NCI-H1417 treated with DMSO at 0.1 percent for 48 hours (cell line): ENCODE results near the gene EIF3J.
"Not testable (repeated sequence)": the region's sequence is repeated elsewhere in the genome, so short reads cannot be mapped to it uniquely, and the experiment has no call there.

Experiments
- DNase-seq: peaks from one replicate; lab custom pipeline; 2025; lab: John Stamatoyannopoulos, UW

EIF3J gene

GRCh38 chr15:44542596-44542995 is 5.6 kb downstream of the EIF3J start:
- no peak for DNase-seq

- not testable (repeated sequence) for DNase-seq
These were observed 7.8 kb downstream of the EIF3J start for GRCh38 chr15:44544745-44545144.

- no peak for DNase-seq
These were observed 9.2 kb downstream of the EIF3J start for GRCh38 chr15:44545913-44546802.

- DNase-seq, result not testable (repeated sequence)
These were observed 12.2 kb downstream of the EIF3J start for GRCh38 chr15:44549152-44549551.

GRCh38 chr15:44550256-44550655 is 13.3 kb downstream of the EIF3J start:
- DNase-seq, result no peak

GRCh38 chr15:44550734-44551133 is 13.8 kb downstream of the EIF3J start:
- no peak for DNase-seq

- DNase-seq, result no peak
These were observed 18.2 kb downstream of the EIF3J start for GRCh38 chr15:44554934-44555723.

GRCh38 chr15:44560926-44561325 is 24.0 kb downstream of the EIF3J start:
- not testable (repeated sequence) for DNase-seq

GRCh38 chr15:44565387-44566154 is 28.6 kb downstream of the EIF3J start:
- DNase-seq, result no peak

- DNase-seq, result no peak
These were observed 29.2 kb downstream of the EIF3J start for GRCh38 chr15:44566155-44566540.

GRCh38 chr15:44568338-44568737 is 31.4 kb downstream of the EIF3J start:
- no peak for DNase-seq

- DNase-seq, result no peak
These were observed 32.4 kb downstream of the EIF3J start for GRCh38 chr15:44569316-44569715.

- no peak for DNase-seq
These were observed 33.4 kb downstream of the EIF3J start for GRCh38 chr15:44570361-44570760.

GRCh38 chr15:44573386-44573785 is 36.4 kb downstream of the EIF3J start:
- DNase-seq, result no peak

- DNase-seq, result no peak
These were observed 37.8 kb downstream of the EIF3J start for GRCh38 chr15:44574734-44575133.

GRCh38 chr15:44580105-44580504 is 43.2 kb downstream of the EIF3J start:
- DNase-seq, result no peak

GRCh38 chr15:44584162-44584749 is 47.3 kb downstream of the EIF3J start:
- no peak for DNase-seq

GRCh38 chr15:44585633-44586032 is 48.7 kb downstream of the EIF3J start:
- DNase-seq, result no peak

- no peak for DNase-seq
These were observed 51.6 kb downstream of the EIF3J start for GRCh38 chr15:44588541-44588940.

GRCh38 chr15:44591326-44591725 is 54.4 kb downstream of the EIF3J start:
- DNase-seq, result no peak

- no peak for DNase-seq
These were observed 56.2 kb downstream of the EIF3J start for GRCh38 chr15:44593042-44593736.
